ENCODE measurements around the gene ASIC1.

The ASIC1 gene

DNA sequence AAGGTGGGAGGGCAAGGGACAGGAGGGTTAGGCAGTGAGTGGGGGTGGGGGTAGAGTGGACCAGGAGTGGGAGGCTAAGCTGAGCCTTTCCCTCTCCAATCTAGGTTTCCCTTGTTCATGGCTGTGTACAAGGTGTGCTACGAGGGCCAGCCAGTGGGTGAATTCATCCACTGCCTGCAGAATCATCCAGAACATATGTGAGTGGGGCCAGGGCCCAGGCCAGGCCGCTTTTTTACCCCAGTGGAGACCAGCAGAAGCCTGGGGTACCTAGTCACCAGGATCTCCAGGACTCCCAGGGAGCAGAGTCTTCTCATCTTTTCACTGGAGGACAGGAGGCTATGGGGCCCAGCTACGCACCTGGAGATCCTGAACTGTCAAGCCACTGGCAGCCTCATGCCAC, 51.9 kb downstream of the ASIC1 start:
- no peak for DNase-seq
- TF ChIP-seq, protein P1, sequence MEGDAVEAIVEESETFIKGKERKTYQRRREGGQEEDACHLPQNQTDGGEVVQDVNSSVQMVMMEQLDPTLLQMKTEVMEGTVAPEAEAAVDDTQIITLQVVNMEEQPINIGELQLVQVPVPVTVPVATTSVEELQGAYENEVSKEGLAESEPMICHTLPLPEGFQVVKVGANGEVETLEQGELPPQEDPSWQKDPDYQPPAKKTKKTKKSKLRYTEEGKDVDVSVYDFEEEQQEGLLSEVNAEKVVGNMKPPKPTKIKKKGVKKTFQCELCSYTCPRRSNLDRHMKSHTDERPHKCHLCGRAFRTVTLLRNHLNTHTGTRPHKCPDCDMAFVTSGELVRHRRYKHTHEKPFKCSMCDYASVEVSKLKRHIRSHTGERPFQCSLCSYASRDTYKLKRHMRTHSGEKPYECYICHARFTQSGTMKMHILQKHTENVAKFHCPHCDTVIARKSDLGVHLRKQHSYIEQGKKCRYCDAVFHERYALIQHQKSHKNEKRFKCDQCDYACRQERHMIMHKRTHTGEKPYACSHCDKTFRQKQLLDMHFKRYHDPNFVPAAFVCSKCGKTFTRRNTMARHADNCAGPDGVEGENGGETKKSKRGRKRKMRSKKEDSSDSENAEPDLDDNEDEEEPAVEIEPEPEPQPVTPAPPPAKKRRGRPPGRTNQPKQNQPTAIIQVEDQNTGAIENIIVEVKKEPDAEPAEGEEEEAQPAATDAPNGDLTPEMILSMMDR (IDR thresholded peaks at IDR 0.05; ENCODE audit: low read depth, low read length), result no peak
- H3K4me1 ChIP-seq, result peaks cover 11% of the 10 kb centered on the region
- no peaks in the 10 kb centered on the region for H3K27me3 ChIP-seq
- H3K9me3 ChIP-seq, result no peaks in the 10 kb centered on the region
- no peak overlapping the region for H3K4me3 ChIP-seq (ENCODE audit: low read depth, low read length)
- H3K36me3 ChIP-seq, result no peaks in the 10 kb centered on the region

DNA sequence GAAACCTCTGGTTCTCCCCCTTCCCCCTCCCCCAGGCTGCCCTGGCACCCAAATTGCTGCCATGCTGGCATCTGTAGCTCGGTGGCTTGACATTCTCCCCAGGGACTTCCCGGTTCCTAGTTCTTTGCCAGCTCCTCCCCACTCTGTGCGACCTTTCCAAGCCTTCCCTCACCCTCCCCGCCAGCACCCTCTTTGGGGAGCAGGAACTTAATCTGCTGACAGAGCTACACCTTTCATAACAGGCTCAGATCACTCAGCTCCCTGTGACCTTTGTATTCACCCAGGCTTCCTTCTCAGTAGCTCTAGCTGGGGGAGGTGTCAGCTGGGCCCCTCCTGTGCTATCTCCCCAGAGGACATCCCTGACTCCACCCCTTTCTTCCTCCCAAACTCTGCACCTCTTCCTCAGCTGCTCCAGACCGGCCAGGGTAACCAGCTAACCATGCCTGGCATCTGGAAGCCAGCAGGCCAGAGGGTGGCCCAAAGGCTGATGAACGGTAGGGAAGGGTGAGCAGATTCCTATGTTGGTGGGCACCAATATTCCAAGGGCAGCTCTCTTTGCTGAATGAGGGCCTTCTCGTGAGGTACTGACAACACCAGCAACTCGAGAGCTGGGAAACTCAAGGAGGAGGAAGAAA, 52.8 kb downstream of the ASIC1 start:
- Histone ChIP-seq H3K27me3 (no peaks in the 10 kb centered on the region), H3K9me3 (no peaks in the 10 kb centered on the region), H3K36me3 (no peaks in the 10 kb centered on the region), H3K4me3 (ENCODE audit: low read depth, low read length) (no peak overlapping the region), H3K4me1 (peaks cover 11% of the 10 kb centered on the region)
- TF ChIP-seq, protein P1 (IDR thresholded peaks at IDR 0.05; ENCODE audit: low read depth, low read length), result no peak
- no peak for DNase-seq

DNA sequence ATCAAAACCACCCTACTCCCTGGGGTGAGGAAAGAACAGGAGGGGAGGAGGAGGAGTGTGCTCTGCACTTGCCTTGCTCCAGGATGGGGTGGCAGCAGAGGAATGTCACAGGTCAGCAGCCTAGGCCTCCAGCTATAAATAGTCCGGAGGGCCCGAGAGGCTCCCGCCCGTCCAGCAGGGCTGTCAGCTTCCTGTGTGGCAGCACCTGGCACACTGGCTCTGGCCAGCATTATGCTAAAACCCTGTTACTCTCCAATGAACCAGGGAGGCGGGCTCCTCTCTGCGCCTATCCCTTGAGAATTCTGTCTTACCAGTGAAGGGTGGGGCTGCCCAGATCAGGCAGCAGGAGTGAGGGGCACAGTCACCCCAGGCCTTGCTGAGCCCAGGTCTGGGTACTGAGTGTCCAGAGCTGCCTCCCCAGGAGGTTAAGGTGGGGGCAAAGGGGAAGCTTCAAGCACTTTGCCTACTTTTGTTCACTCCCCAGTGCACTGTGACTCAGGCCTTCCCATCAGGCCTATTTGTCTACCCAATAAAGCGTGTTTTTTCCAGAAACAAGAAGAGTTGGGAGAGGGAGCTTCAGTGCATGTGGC, 53.5 kb downstream of the ASIC1 start:
- DNase-seq, result peak; percentile 36
- H3K4me1 ChIP-seq, result peaks cover 11% of the 10 kb centered on the region
- TF ChIP-seq, protein P1 (IDR thresholded peaks at IDR 0.05; ENCODE audit: low read depth, low read length), result no peak
- peak overlapping the region; percentile 55 for H3K4me3 ChIP-seq (ENCODE audit: low read depth, low read length)
- H3K36me3 ChIP-seq, result peaks cover 3% of the 10 kb centered on the region; the same call in 1 of the 2 replicates
- no peaks in the 10 kb centered on the region for H3K9me3 ChIP-seq
- no peaks in the 10 kb centered on the region for H3K27me3 ChIP-seq

DNA sequence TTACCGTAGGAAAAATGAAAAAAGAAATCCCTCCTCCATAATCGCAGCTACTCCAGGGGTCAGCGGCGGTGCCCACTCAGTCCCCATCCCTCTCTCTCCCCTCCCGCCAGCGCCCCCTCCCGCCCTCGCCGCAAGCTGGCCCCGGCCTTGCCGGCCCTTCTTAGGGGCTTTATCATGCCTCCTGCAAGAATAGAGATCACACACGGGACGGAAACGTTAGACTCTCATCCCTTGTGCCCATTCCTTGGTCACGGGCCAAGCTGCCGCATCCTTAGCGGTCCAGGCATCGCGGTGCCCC, 53.9 kb downstream of the ASIC1 start:
- TF ChIP-seq, protein P1 (IDR thresholded peaks at IDR 0.05; ENCODE audit: low read depth, low read length), result no peak
- no peaks in the 10 kb centered on the region for H3K9me3 ChIP-seq
- H3K4me1 ChIP-seq, result peaks cover 11% of the 10 kb centered on the region
- peak overlapping the region; percentile 55 for H3K4me3 ChIP-seq (ENCODE audit: low read depth, low read length)
- DNase-seq, result no peak
- no peaks in the 10 kb centered on the region for H3K27me3 ChIP-seq
- H3K36me3 ChIP-seq, result peaks cover 4% of the 10 kb centered on the region; the same call in 1 of the 2 replicates

DNA sequence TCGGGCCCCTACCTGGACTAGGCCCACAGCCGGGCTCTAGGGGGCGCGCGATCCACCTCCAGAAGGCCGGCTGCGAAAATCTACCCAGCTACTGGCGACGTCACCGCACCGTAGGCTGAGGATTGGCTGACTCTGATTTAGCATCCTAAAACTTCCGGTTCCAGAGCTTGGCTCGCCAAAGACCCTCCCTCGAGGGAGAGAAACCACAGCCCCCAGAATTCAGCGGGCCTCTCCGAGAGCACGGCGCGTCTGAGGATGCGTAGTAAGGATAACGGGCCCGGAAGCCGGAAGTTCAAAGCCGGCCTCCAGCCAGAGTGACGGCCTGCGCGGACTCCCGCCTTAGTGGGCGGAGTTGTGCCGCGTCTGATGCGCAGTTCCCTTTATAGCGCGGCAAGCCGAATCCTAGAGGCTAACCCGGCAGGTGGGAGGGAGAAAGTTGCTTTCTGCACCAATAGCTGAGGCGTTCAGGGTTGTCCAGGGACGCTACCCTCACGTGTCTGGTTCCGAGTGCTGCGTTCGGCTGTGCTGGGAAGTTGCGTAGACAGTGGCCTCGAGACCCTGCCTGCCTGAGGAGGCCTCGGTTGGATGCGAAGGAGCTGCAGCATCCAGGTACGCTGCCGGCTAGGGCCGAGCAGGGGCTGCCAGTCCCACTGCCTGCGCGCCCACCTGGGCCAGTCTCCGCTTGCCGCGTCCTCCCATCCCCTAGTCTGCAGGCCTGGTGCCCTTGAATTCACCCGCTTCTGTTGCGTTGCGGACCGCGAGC, 54.5 kb downstream of the ASIC1 start, which contains the start of gene COX14:
TSS of gene COX14 (plus strand) at position 544 of the 763 bp plus-strand sequence. CDS start 7,808 bp downstream, outside the sequence.
- Histone ChIP-seq H3K4me3 (ENCODE audit: low read depth, low read length) (peak within 1 kb of the TSS; percentile 93), H3K4me1 (peaks cover 11% of the 10 kb centered on the region), H3K27me3 (no peaks in the 10 kb centered on the region), H3K36me3 (peaks cover 4% of the 10 kb centered on the region; the same call in 1 of the 2 replicates), H3K9me3 (no peaks in the 10 kb centered on the region)
- peak; percentile 99 for DNase-seq
- TF ChIP-seq, protein P1 (IDR thresholded peaks at IDR 0.05; ENCODE audit: low read depth, low read length), result peak; percentile 85
